HuH-7 (cell line): ENCODE data around the gene CFAP298.
A peak's percentile ranks its signal among the peaks of the same experiment; 100 is the strongest.

ENCODE experiments used
- DNase-seq: peaks from one replicate; pipeline ENCODE4 v3.0.0; 2011; ENCODE audit warnings: low spot score

The CFAP298 gene

DNA sequence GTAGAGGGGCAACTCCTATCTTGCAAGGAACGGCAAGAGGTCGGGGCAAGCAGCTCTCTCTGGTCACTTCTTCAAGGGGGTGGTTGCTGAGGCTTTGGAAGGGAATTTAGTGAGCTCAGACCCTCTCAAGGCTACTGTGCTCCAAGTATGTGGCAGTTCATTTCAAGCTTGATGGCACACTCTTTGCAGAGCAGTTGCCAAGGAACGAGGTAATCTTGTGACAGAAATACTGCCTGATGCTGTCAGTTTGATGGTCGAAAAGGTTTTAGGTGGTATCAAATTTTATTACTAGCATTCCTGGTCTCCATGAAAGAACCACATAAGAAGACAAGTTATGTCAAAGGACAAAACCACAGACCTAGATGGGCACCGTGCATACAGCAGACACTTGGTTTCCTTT is 13.1 kb downstream of the CFAP298 start:
- no peak for DNase-seq

DNA sequence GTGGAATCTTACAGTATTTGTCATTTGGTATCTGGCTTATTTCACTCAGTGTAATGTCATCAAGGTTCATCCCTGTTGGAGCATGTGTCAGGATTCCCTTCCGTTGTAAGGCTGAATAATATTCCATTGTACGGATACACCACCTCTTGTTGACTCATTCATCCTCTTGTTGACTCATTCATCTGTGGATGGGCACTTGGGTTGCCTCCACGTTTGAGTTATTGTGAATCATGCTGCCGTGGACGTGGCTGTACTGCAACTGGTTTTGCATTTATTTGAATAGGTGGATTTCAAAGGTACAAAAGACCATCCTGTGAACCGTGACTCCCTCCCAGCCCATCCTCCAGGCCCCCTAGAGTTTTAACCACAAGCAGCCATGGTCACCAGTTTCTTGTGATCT is 15.0 kb downstream of the CFAP298 start:
- no peak for DNase-seq

DNA sequence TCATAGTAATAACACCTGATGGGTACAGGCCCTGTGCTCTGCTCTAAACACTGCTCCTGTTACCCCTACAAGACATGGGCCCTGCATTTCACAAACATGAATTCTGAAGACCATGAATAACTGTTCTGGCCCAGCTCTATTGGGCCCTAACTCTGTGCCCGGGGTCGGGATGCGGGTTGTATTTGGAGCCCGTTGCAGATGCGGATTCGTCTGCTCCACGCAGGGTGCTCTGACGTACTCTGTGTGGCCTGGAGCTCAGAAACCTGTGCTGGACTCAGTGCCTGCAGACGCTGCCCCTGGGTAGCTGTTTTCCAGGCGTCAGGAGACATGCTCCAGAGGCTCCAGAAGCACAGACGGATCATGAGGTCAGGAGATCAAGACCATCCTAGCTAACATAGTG is 16.7 kb downstream of the CFAP298 start:
- DNase-seq, result no peak

DNA sequence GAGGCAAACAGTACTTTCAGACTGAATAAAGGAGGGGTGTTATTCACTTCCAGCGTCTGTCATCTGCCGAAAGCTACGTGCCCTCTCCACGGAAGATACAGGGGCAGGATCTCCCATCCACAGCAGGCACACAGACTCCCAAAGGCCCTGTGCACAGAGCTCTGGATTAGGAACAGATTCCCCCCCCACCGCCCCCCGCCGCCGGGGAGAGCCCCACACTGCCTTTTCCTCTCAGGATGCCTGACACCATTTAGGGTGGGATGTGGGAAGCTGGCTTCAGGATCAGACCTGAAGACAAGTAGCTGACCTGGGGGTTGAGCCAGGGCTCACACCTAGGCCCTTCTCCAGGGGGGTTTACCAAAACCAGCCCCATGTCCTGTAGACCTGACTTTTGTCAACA is 18.5 kb downstream of the CFAP298 start:
- DNase-seq, result no peak

DNA sequence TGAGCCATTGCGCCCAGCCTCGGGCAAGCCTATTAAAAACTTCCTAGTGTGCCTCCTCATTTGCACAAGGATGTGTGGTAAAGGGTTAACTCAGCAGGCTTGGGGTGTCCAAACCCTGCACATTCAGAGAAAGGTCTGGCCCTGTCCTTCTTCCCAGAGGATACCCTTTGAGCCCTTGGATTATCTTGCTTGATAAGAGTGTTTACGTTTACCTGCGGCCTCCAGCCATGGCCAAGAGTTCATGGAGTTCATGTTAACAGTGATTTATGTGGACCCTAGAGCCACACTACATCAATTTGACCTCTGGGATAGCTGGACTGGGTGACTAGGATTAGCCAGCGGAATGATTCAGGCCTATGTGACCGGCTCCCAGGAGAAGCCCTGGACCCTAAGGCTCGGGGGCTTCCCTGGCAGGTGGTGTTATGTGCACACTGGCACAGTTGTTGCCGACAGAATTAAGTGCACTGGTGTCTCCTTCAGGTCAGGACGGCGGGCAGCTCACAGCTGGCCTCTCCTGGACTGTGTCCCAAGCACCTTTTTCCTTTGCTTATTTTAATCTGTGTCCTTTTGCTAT is 19.2 kb downstream of the CFAP298 start:
- peak; percentile 49 for DNase-seq

DNA sequence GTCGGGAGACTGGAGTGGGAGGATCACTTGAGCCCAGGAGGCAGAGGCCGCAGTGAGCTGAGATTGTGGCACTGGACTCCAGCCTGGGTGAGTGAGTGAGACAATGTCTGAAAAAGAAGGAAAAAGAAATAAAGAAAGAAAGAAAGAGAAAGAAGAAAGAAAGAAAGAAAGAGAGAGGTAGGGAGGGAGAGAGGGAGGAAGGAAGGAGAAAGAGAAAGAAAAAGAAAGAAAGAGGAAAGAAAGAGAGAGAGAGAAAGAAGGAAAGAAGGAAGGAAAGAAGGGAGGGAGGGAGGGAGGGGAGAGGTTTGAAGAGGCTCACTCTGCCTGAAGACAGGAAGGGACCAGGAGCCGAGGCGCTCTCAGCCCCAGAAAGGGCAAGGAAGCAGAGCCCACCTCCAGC is 22.0 kb downstream of the CFAP298 start:
- no peak for DNase-seq

DNA sequence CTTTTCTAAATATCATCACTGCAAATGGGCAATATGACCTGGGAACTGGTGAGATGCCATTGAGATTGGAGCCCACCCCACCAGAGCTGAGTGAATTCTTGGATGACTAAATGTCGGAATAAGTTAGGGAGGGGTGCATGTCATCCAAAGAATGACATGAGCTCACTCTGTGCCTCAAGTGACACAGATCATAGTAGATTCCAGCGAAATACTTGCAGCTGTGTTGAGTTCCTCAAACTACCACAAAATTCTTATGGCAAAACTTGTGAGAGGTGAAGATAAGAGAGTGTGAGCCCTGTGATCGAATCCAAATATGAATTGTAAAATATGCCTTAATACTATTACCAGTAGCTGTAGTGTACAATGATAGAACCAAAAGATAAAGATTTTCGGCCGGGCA is 24.5 kb downstream of the CFAP298 start:
- DNase-seq, result no peak

DNA sequence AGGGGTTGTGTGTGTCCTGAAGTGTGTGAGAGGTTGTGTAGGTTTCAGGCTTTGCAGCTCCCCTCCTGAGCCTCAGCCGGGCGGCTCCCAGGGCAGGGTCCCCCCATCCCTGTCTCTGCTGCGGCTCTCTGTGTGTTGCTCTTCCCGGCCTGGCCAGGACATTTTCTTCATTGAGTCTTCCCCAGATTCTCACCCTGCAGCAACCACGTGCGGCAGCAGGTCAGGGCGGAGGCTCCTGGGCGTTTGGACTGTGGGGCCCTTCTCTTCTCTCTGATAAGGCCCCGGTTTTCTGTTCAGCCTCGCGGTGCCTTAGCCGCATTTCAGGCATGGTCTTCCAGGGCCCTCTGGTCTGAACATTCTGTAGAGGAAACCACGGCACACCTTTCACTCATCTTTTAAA is 25.1 kb downstream of the CFAP298 start:
- no peak for DNase-seq

DNA sequence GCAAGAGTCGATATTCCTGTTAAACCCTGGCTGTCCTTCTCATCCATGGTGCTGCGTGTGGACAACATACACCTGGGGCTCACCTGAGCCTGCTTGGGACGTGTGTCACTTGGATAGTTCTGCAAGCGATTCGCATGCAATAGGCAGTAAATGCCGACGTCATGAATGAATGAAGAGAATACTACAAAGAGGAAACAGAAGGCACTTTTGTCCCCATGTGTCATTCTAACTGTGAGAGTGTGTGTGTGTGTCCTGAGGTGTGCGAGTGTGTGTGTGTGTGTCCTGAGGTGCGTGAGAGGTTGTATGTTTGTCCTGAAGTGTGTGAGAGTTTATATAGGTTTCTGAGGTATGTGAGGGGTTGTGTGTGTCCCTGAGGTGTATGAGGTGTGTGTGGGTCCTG is 26.2 kb downstream of the CFAP298 start:
- no peak for DNase-seq

DNA sequence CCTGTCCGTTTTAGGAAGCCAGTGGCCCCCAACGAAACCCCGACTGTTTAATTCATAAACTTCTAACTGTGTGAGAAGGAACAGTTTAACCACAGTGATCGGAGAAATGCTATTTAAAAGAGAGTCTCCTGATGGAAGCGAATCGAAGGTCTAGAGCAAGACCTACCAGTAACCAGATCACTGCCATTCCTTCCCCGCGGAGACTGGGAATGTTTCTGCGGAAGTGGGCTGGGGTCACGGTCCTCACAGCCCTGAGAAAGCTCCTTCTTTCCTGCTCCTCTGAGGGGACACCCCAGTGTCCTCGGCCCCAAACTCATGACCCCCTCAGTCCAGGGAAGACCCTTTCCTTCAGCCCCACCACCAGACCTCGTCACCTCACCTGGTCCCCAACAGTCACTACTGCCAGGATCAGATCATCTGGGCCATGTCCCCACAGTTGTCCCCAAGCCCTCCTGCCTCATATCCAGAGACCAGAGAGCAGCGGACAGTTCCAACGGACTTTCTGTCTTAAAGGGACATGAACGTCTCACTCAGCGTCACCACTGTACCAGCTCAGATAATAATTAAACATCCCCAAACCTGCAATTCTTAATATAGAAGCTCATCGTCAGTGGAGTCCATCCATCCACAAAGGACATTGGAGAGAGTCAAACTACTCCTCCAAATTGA is 27.0 kb downstream of the CFAP298 start, which contains the start of gene TCP10L:
Gene TCP10L, minus strand, starts transcription at position 482 of the 669 bp plus-strand sequence. CDS start 1,219 bp downstream, outside the sequence.
- no peak for DNase-seq

DNA sequence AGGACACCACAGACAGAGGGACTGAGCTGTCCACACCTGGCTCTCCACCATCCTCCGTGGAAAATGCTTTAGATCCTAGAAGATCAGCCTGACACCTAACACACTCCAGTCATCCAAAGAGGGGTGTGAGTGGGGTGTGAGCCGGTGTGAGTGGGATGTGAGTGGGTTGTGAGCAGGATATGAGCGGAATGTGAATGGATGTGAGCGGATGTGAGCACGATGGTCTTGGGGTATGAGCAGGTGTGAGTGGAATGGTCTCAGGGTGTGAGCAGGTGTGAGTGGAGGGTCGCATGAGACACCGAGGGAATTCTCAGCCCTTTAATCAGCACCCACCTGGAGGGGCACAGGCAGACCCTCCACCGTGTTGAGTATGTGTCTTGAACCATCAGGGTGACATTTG is 27.7 kb downstream of the CFAP298 start:
- DNase-seq, result no peak

DNA sequence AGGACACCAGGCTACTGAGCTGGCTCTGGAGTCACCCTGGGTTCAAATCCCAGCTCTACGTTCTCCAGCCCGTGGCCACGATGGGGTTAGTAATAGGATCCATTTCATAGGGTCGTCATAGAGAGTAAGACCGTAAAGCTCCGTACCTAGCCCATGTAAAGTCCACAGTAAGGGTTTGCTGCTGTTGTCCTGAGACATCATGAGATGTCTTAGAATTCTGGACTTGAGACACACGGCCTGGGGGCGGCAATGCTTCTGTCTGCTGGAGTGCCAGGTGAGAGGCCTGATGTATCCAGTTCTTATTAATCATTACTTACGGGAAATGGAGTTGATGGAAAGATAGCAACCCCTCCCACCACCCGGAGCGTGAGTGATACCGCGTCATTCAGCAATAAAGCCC is 30.4 kb downstream of the CFAP298 start:
- no peak for DNase-seq

DNA sequence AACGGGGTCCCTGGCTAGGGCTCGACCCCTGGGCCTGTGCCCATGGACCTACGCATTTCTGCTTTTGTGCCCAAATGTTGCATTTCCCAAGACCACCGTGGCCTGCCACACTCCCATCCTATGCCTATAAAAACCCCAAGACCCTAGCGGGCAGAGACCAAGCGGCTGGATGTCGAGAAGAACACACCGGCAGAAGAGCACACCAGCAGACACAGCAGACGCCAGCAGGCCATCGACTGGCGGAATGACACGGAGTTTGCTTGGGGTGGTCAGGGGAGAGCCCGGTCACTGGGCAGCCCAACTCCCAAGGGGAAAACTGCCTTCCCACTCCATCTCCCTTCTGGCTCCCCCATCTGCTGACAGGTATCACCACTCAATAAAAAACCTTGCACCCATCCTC is 31.2 kb downstream of the CFAP298 start:
- no peak for DNase-seq

DNA sequence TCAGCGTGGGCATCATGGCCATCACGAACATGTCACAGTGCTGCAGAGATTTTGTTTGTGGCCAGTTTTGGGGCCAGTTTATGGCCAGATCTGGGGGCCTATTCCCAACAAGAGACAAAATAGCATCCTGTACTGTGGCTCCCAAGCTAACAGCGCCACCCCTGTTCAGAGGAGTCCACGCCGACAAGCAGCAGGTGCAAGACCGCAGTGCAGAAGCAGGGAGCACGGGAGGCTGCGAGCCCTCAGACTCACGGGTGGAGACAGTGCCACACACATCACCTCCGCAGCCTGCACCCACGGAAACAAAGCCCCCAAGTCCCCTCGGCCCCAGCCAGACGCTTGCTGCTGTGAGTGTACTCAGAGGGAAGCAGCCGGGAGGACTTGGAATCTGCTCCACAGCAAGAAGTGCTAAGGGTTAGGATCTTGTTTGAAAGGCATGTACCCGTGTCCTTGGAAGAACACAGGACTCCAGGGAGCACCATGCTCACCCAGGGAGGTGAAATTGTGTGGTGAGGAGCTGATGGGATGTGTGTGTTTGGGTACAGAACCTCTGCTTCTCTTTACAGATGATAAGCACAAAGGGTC is 34.0 kb downstream of the CFAP298 start:
- DNase-seq, result peak; percentile 23

DNA sequence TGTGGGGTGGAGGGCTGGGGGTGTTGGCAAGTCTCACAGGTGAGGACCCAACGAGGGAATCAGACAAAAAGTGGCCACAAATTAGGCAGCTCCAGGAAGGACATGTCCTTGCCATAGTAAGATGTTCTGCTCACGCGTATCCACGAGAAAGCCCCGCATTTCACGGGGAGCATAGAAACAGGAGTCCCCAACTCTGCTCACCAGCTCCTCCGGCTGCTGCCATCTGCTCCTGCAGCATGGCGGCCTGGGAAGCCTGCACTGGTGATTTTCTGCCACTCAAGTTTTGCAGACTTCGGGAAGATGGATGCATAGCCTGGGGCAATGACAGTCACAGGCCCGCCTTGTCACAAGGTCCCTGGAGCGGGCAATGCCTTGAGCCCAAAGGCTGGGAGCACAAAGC is 36.2 kb downstream of the CFAP298 start:
- no peak for DNase-seq

DNA sequence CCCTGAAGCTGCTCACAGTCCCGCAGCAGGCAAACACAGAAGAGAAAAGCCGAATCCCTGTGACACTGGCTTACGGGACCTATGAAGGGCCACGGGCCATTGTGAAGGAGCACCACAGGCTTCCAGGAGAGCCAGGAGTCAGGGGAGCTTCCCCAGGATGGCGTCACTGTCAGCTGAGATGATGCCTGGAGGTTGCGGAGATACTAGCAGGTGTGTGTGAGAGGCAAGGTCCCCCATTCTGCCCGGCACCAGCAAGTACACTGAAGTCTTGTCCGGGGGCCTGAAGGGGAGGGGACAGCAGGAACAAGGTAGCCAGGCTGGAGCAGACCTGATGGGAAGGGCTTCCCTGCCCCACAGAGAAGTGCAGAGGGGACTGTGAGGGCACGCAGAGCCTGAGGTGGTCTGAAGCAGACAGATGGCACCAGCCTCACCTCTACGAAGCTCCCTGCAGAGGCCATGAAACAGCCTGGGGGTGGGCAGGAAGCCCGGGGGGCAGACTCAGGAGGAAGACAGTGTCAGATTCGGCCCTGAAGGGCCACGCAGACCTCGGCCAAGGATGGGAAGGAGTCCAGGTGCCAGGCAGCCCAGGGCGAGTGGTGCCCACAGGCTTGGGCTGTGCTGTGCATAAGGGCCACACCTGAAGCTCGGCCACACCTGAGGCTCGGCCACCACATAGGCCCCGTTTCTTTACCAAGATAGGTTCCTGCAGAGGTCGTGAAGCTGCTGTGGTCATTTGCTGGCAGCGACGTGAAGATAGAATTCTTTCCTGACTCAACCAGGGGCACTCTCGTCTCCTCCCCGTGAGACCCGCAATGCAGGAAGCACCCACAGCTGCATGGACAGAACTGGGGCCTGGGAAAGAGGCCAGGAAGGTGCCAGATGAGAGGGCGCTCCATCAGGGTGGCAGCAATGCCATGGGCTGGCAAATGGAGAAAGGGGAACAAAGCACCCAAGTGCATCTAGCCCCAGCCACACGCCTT is 36.9 kb downstream of the CFAP298 start:
- DNase-seq, result no peak

DNA sequence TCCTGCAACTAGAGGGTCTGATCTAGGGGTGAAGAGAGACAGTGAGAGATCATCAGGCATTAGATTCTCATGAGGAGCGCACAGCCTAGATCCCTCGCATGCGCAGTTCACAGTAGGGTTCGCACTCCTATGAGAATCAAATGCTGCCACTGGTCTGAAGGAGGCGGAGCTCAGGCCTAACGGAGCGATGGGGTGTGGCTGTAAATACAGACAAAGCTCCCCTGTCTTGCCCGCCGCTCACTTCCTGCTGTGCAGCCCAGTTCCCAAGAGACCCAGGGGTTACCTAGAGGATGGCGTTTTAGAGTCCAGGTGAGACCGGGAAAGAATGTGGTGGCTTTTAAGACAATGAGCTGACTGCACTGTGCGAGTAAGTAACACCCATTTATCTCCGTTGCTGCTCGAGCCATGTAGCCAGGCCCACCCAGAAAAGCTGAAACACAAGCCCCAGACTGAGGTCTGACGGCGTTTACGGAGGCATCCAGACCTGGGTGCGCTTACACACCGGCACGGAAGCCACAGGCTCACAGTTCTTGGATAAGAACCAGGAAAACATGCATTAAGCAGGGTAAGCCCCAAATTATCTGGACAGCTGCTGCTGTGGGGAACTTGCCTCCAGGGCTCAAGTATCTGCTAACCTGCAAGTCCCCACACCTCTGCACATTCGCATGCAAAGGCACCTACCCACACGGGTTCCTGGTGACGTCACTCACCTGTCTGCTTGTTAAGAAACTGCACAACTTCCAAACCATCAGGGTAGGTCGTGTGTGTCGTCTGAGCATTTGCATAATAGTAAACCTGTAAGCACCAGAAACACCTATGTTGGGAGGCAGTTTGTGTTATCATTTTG is 39.4 kb downstream of the CFAP298 start:
- no peak for DNase-seq

DNA sequence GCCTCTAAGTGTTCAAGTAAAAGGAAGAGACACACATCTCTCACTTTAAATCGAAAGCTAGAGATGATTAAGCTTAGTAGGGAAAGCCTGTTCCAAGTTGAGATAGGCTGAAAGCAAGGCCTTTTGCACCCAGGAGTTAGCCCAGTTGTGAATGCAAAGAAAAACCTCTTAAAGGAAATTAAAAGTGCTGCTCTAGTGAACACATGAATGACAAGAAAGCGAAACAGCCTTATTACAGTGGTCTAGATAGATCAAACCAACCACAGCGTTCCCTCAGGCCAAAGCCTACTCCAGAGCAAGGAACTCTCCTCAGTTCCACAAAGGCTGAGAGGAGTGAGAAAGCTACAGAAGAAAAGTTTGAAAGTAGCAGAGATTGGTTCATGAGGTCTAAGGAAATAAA is 41.7 kb downstream of the CFAP298 start:
- DNase-seq, result no peak

DNA sequence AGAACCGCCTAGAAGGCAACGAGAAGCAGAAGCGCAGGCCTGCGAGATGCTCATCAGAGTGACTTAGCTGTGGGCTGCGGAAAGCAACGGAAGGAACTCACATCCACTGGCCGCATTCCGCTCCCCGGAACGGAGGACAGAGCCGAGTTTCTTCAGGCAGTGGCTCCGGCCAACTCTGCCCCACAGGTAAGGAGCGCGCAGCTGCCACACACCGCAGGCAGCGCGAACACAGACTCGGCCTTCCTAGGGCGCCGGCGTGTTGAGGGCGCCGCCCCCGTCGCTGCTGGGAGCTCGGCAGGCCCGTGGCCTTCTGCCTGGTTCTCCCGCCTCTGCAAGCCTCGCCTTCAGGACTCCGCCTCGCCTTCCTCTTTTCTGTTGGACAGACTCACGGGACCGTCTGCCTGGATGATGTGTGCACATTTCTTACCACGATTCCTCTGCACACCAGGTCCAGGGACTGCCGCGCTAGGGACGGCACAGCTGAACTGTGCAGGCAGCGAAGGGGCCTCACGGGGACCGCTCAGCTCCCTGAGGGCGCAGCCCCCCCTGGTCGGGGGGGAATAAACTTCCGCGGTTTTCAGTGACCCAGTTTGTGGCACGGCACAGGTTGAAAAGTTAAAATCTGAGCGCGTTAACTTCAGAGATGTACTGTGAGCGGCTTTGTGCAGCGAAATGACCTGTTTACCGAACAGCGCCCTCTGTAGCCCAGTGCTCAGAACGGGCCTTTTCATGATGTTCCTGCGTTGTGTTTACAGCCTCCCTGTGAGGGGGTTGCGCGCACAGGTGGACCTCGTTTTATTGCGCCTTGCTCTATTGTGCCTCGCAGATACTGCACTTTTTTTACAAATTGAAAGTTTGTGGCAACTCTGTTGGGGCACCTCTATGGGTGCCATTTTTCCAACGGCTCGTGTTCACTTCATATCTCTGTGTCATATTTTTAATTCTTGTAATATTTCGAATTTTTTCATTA is 42.6 kb downstream of the CFAP298 start:
- DNase-seq, result peak; percentile 64

DNA sequence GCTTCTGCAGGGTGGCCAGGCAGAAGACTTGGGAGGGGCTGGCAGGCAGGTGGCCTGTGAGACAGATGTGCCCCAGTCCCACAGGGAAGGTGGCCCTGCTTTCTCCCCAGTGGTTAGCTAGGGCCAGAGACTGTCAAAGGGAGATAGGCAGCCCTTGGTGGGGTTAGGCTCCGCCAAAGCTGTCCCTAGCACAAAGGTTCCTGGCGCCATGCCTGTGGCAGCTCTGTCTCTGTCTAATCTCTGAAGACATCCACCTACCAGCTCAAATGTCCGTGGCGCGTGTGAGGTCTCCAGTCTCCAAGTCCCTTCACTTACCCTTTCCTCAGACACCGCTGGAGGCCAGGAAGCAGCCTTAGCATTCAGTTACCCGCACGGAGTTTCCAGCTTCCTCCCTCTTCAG is 44.6 kb downstream of the CFAP298 start:
- no peak for DNase-seq
